CD4-positive, alpha-beta T cell treated with Interleukin-6 at 100 ng/mL for 8 hours (primary cell): ENCODE results near the gene PHIP.
"Not testable (repeated sequence)": the region's sequence is repeated elsewhere in the genome, so short reads cannot be mapped to it uniquely, and the experiment has no call there.

ENCODE experiments used
- DNase-seq: peaks from one replicate; pipeline ENCODE4 v3.0.0-alpha.2; 2020; ENCODE audit warnings: mixed read lengths, low spot score

PHIP gene

DNA sequence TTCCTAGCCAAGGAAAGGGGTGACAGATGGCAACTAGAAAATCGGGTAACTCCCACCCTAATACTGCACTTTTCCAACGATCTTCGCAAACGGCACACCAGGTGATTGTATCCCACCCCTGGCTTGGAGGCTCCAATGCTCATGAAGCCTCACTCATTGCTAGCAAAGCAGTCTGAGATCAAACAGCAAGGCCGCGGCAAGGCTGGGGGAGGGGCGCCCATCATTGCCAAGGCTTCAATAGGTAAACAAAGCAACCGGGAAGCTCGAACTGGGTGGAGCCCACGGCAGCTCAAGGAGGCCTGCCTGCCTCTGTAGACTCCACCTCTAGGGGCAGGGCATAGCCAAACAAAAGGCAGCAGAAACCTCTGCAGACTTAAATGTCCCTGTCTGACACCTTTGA, 156.9 kb downstream of the PHIP start:
- not testable (repeated sequence) for DNase-seq

DNA sequence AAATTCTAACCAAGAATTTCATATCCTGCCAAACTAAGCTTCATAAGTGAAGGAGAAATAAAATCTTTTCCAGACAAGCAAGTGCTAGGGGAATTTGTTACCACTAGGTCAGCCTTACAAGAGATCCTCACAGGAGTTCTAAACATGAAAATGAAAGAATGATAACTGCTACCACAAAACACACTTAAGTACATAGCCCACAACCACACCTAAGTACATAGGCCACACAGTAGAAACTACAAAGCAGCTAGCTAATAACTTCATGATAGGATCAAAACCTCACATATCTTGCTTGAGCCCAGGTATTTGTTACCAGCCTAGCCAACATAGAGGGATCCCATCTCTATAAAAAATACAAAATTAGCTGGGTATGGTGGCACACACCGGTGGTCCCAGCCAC, 160.3 kb downstream of the PHIP start:
- DNase-seq: no peak

DNA sequence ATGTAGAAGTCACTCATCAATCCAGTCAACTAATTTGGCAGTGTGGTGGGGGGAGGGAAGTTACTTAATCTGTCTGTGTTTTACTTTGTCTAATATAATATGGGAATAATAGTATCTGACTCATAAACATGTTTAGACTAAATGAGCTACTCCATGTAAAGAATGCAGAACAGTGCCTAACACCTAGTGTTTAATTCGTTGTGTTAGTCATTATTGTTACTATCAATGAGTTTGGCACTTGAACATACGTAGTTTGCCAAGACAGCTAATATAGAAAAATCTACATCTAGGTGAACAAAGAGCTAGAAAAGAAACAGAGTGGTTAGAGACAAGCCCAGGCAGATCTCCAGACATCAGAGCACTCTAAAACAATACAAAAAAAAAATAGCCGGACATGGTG, 161.6 kb downstream of the PHIP start:
- DNase-seq: no peak

DNA sequence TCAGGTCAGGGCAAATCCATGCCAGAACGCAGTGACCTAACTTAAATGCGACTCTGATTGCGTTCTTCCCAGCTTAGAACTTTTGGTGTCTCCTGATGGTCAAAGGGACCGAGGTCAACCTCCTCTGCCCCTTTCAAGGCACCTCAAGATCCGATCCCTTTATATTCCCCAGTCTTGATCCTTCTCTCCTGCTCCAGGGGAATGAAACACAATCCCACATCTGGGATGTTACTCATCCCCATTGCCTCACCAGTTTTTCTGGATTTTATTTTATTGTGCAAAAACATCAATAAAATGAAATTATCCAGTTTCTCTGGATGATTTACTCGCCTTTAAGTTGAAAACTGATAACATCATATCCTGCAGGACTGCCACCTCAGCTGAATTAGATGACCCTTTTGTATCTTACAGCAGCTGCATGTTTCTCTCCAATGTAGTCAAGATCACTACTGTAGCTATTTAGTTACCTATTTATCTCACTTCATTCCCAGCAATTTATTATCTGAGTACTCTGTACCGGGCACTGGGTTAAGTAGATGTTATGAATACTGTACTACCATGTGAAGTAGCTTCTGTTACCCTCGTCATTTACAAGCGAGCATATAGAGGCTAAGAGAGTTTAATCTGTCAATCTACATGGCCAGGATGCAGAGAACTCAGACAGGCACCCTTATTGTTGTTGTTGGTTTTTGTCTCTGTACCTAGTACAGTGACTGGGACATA, 166.7 kb downstream of the PHIP start:
- DNase-seq: no peak

DNA sequence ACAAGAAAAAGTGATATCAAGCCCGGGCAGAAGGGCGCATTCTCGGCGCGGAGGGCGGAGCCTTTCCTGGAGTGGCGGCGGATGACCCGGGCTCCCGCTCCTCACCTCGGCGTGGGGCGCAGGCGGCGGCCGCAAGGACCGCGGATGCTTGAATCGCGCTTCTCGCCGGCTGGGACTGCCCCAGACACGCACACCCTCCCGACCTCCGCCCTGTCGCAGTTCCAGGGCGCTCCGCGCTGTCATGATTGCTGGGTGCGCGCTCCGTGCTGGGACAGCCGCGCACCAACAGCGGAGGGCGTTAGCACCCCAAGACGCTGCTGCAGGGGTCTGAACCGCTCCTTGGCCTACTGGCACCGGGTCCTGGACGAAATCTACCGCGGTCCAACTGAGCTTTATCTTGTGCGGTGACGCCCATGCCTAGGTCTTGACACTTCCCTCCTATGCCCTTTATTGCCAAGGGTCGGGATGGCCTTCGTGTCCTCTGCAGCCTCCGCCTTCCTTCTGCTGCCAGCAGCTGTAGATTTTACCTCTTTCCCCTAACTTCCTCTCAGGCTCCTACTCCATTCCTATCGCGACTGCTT, 167.4 kb downstream of the PHIP start:
- DNase-seq: no peak

DNA sequence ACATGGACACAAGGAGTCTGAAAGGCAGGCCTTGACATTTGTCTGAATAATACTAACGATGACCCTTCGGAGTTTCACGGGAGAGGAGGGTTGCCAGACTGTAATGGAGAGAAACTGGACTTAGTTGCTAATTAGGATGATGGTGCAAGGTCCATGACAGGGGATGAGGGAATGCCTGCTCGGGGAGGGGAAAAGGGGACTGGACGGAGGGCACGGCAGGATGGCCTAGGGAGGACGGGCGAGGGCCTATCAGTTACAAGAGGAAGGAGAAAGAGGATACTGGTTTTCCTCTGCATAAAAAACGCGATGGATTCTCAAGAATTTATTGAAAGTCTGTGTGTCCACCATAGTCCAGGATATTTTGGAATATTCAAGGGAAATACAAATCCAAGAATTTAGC, 168.0 kb downstream of the PHIP start:
- no peak for DNase-seq

DNA sequence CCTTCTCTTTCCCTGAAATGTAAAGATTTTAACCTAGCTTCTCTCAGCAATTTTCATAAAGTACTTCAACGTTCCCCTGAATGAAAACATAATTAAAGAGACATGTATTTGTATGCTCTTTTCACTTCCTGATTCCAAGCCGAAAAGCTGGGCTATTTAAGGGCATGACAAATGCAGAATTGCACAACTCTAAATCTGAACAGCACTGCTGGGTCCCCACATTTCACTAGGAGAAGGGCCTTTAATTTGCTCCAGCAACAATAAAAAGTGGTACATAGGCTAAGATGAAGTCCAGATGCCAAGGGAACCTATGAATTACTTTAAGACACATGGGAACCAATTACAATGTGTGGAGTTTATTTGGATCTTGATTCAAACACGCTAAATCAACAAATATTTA, 168.7 kb downstream of the PHIP start:
- DNase-seq: no peak

DNA sequence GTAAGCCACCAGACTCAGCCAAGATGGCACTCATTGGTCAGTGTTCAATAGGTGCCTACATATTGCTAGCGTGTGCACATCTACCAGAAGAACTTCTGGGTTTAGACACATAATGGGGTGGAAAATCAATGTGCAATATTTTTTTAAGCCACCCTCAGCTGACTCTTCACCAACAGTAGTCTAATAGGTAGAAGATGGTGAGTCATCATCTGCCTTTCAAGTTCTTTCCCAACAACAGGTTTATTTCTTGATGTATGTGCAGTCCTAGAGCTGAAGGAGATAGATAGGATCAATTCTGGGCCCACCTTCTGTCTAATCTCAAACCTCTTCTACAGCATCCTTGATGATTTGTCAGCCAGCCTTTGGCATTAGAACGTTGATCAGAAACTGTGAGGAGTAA, 169.4 kb downstream of the PHIP start:
- DNase-seq: no peak

DNA sequence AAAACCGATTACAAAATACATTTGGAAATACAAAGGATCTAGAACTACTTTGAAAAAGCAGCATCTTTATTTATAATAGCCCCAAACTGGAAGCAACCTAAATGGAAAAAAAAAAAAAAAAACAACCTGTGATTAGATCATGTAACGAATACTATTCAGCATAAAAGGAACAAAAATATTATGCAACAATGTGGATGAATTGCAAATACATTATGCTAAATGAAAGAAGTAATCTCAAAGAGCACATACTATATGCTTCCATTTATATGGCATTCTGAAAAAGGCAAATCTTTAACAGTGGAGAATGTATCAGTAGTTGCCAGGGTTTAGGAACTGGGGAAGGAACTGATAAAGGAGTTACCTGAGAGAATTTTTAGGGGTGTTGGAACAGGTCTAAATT, 181.8 kb downstream of the PHIP start:
- DNase-seq: no peak

DNA sequence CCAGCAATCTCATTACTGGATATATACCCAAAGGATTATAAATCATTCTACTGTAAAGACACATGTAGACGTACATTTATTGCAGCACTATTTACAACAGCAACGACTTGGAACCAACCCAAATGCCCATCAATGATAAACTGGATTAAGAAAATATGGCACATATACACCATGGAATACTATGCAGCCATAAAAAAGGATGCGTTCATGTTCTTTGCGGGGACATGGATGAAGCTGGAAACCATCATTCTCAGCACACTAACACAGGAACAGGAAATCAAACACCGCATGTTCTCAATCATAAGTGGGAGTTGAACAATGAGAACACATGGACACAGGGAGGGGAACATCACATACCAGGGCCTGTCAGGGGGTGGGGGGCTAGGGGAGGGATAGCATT, 188.2 kb downstream of the PHIP start:
- not testable (repeated sequence) for DNase-seq
